Activated CD4-positive, alpha-beta T cell treated with anti-CD3 and anti-CD28 coated beads, Interleukin-2, amount 10 ng/mL, durations not matched to agents 7 days and 5 days (primary cell): Measurements from ENCODE around the gene PLXNA3. TPM values are rescaled to one million over a fixed set of nuclear protein-coding genes. Genes with fewer than 3 reads are reported as not detected.
A peak's percentile ranks its signal among the peaks of the same experiment; 100 is the strongest.

ENCODE experiments used
- CTCF ChIA-PET: fragments of 350-600 bp; sonication (Branson Sonifier 250); formaldehyde crosslinking; loops from one replicate; lab custom pipeline; 2021; ENCODE audit warnings: antibody characterized with exemption; lab: Charles Lee
- POLR2A ChIA-PET: fragments of 350-600 bp; sonication (Branson Sonifier 250); formaldehyde crosslinking; loops from one replicate; lab custom pipeline; 2021; ENCODE audit warnings: antibody characterized with exemption; lab: Charles Lee
- DNase-seq: peaks from one replicate; pipeline ENCODE4 v3.0.0-alpha.2; 2020
- H3K27ac Mint-ChIP-seq: one replicate; pipeline ENCODE4 v1.8.0; 2021; ENCODE audit warnings: mild to moderate bottlenecking, moderate library complexity, mixed read lengths
- H3K27me3 Mint-ChIP-seq: one replicate; pipeline ENCODE4 v1.8.0; 2021; ENCODE audit warnings: mixed read lengths
- H3K36me3 Mint-ChIP-seq: one replicate; pipeline ENCODE4 v1.8.0; 2021; ENCODE audit warnings: low read depth, mixed read lengths
- H3K4me1 Mint-ChIP-seq: one replicate; pipeline ENCODE4 v1.8.0; 2021; ENCODE audit warnings: mixed read lengths
- H3K4me3 Mint-ChIP-seq: one replicate; pipeline ENCODE4 v1.8.0; 2021; ENCODE audit warnings: mild to moderate bottlenecking, moderate library complexity, mixed read lengths
- H3K9me3 Mint-ChIP-seq: one replicate; pipeline ENCODE4 v1.8.0; 2021; ENCODE audit warnings: mixed read lengths
- total RNA-seq, 2 experiments: library from RNA; stranded (reverse); gene quantifications; one replicate each; pipeline ENCODE4 v1.2.3, GENCODE V29; 2021

Gene PLXNA3
- total RNA-seq, 2 experiments from 2014 or later = 26.2 to 28.3 TPM

GRCh38 chrX:154466907-154467306 lies 8.8 kb downstream of the PLXNA3 start:
- Mint-ChIP-seq H3K9me3 (no peaks in the 10 kb centered on the region), H3K4me3 (no peak overlapping the region), H3K27me3 (no peaks in the 10 kb centered on the region), H3K27ac (no peak overlapping the region), H3K4me1 (no peaks in the 10 kb centered on the region), H3K36me3 (no peaks in the 10 kb centered on the region)
- DNase-seq = no peak
- POLR2A ChIA-PET = no interaction called here
- CTCF ChIA-PET = interaction anchor here (0.6 kb wide), 1 partner anchor 26 kb away, joined by 3 read pairs; no protein-coding TSS in a partner anchor

- POLR2A ChIA-PET = no interaction called here
- no peak for DNase-seq
- no peaks in the 10 kb centered on the region for H3K36me3 Mint-ChIP-seq
- no peaks in the 10 kb centered on the region for H3K27me3 Mint-ChIP-seq
- H3K4me3 Mint-ChIP-seq = no peak overlapping the region
- no peaks in the 10 kb centered on the region for H3K9me3 Mint-ChIP-seq
- no peak overlapping the region for H3K27ac Mint-ChIP-seq
- CTCF ChIA-PET = no interaction called here
- no peaks in the 10 kb centered on the region for H3K4me1 Mint-ChIP-seq
Observed at GRCh38 chrX:154467556-154467955, 9.5 kb downstream of the PLXNA3 start.

- CTCF ChIA-PET = interaction anchor here (0.6 kb wide), 1 partner anchor 574 kb away, joined by 3 read pairs; no protein-coding TSS in a partner anchor
- no peaks in the 10 kb centered on the region for H3K36me3 Mint-ChIP-seq
- POLR2A ChIA-PET = no interaction called here
- H3K27me3 Mint-ChIP-seq = no peaks in the 10 kb centered on the region
- H3K9me3 Mint-ChIP-seq = no peaks in the 10 kb centered on the region
- DNase-seq = no peak
- no peaks in the 10 kb centered on the region for H3K4me1 Mint-ChIP-seq
- H3K4me3 Mint-ChIP-seq = no peak overlapping the region
- no peak overlapping the region for H3K27ac Mint-ChIP-seq
Observed at GRCh38 chrX:154468217-154468616, 10.1 kb downstream of the PLXNA3 start.

- POLR2A ChIA-PET = no interaction called here
- no peaks in the 10 kb centered on the region for H3K36me3 Mint-ChIP-seq
- no peak for DNase-seq
- no peak overlapping the region for H3K27ac Mint-ChIP-seq
- H3K9me3 Mint-ChIP-seq = no peaks in the 10 kb centered on the region
- CTCF ChIA-PET = interaction anchor here (0.6 kb wide), 1 partner anchor 42 kb away, joined by 3 read pairs; no protein-coding TSS in a partner anchor
- no peak overlapping the region for H3K4me3 Mint-ChIP-seq
- no peaks in the 10 kb centered on the region for H3K27me3 Mint-ChIP-seq
- no peaks in the 10 kb centered on the region for H3K4me1 Mint-ChIP-seq
Observed at GRCh38 chrX:154469114-154469513, 11.0 kb downstream of the PLXNA3 start.

- Mint-ChIP-seq H3K4me3 (no peak overlapping the region), H3K9me3 (no peaks in the 10 kb centered on the region), H3K27ac (no peak overlapping the region), H3K36me3 (no peaks in the 10 kb centered on the region), H3K27me3 (no peaks in the 10 kb centered on the region), H3K4me1 (no peaks in the 10 kb centered on the region)
- ChIA-PET CTCF (no interaction called here), POLR2A (no interaction called here)
- DNase-seq = no peak
Observed at GRCh38 chrX:154469880-154470279, 11.8 kb downstream of the PLXNA3 start.

- Mint-ChIP-seq H3K4me1 (peaks cover 2% of the 10 kb centered on the region), H3K27ac (no peak overlapping the region), H3K27me3 (no peaks in the 10 kb centered on the region), H3K36me3 (peaks cover under 1% of the 10 kb centered on the region), H3K9me3 (no peaks in the 10 kb centered on the region), H3K4me3 (no peak overlapping the region)
- no peak for DNase-seq
- ChIA-PET CTCF (no interaction called here), POLR2A (no interaction called here)
Observed at GRCh38 chrX:154470434-154470833, 12.4 kb downstream of the PLXNA3 start.

- peaks cover 5% of the 10 kb centered on the region for H3K4me1 Mint-ChIP-seq
- DNase-seq = no peak
- no peak overlapping the region for H3K27ac Mint-ChIP-seq
- peaks cover 2% of the 10 kb centered on the region for H3K36me3 Mint-ChIP-seq
- H3K9me3 Mint-ChIP-seq = no peaks in the 10 kb centered on the region
- H3K4me3 Mint-ChIP-seq = no peak overlapping the region
- H3K27me3 Mint-ChIP-seq = no peaks in the 10 kb centered on the region
- ChIA-PET CTCF (interaction anchor here (1.2 kb wide), 1 partner anchor 56 kb away, joined by 3 read pairs; no protein-coding TSS in a partner anchor), POLR2A (no interaction called here)
Observed at GRCh38 chrX:154470914-154471568, 13.0 kb downstream of the PLXNA3 start.

GRCh38 chrX:154471839-154472684 lies 14.0 kb downstream of the PLXNA3 start:
- Mint-ChIP-seq H3K4me3 (no peak overlapping the region), H3K9me3 (no peaks in the 10 kb centered on the region)
- POLR2A ChIA-PET = no interaction called here

GRCh38 chrX:154472685-154473632 lies 14.9 kb downstream of the PLXNA3 start:
- POLR2A ChIA-PET = no interaction called here
- CTCF ChIA-PET = interaction anchor here (1.2 kb wide), 1 partner anchor 23 kb away, joined by 3 read pairs; no protein-coding TSS in a partner anchor
- no peak overlapping the region for H3K4me3 Mint-ChIP-seq
- H3K4me1 Mint-ChIP-seq = peaks cover 20% of the 10 kb centered on the region
- no peaks in the 10 kb centered on the region for H3K27me3 Mint-ChIP-seq
- DNase-seq = no peak
- no peak overlapping the region for H3K27ac Mint-ChIP-seq
- H3K9me3 Mint-ChIP-seq = no peaks in the 10 kb centered on the region
- peaks cover 2% of the 10 kb centered on the region for H3K36me3 Mint-ChIP-seq

More at GRCh38 chrX:154471839-154472684, 14.0 kb downstream of the PLXNA3 start:
- Mint-ChIP-seq H3K27ac (no peak overlapping the region), H3K4me1 (peaks cover 12% of the 10 kb centered on the region), H3K36me3 (peaks cover 2% of the 10 kb centered on the region), H3K27me3 (no peaks in the 10 kb centered on the region)
- DNase-seq = no peak
- CTCF ChIA-PET = interaction anchor here (1.2 kb wide), 2 partner anchors 22 to 55 kb away, joined by 3 read pairs; no protein-coding TSS in a partner anchor

GRCh38 chrX:154473683-154474082 lies 15.6 kb downstream of the PLXNA3 start:
- peaks cover 2% of the 10 kb centered on the region for H3K36me3 Mint-ChIP-seq
- DNase-seq = no peak
- CTCF ChIA-PET = interaction anchor here (0.6 kb wide), 3 partner anchors 43 to 79 kb away, joined by 3 to 8 read pairs (median 3); no protein-coding TSS in a partner anchor
- no peak overlapping the region for H3K27ac Mint-ChIP-seq
- H3K4me1 Mint-ChIP-seq = peaks cover 20% of the 10 kb centered on the region
- H3K9me3 Mint-ChIP-seq = no peaks in the 10 kb centered on the region
- H3K27me3 Mint-ChIP-seq = no peaks in the 10 kb centered on the region
- POLR2A ChIA-PET = no interaction called here
- H3K4me3 Mint-ChIP-seq = no peak overlapping the region

GRCh38 chrX:154476821-154477220 lies 18.7 kb downstream of the PLXNA3 start:
- H3K27ac Mint-ChIP-seq = peak overlapping the region; percentile 9
- H3K9me3 Mint-ChIP-seq = no peaks in the 10 kb centered on the region
- no peaks in the 10 kb centered on the region for H3K27me3 Mint-ChIP-seq
- ChIA-PET POLR2A (no interaction called here), CTCF (interaction anchor here (0.6 to 1.5 kb wide), 3 partner anchors 12 to 75 kb away, joined by 3 to 6 read pairs (median 4); no protein-coding TSS in a partner anchor)
- no peak overlapping the region for H3K4me3 Mint-ChIP-seq
- H3K36me3 Mint-ChIP-seq = peaks cover 2% of the 10 kb centered on the region
- no peak for DNase-seq
- peaks cover 25% of the 10 kb centered on the region for H3K4me1 Mint-ChIP-seq

GRCh38 chrX:154477891-154478477 lies 19.9 kb downstream of the PLXNA3 start:
- peaks cover 25% of the 10 kb centered on the region for H3K4me1 Mint-ChIP-seq
- peak overlapping the region; percentile 86 for H3K27ac Mint-ChIP-seq
- ChIA-PET POLR2A (no interaction called here), CTCF (interaction anchor here (1.5 kb wide), 1 partner anchor 11 kb away, joined by 3 read pairs; no protein-coding TSS in a partner anchor)
- peak overlapping the region; percentile 81 for H3K4me3 Mint-ChIP-seq
- peaks cover 2% of the 10 kb centered on the region for H3K36me3 Mint-ChIP-seq
- H3K27me3 Mint-ChIP-seq = no peaks in the 10 kb centered on the region
- no peak for DNase-seq
- H3K9me3 Mint-ChIP-seq = no peaks in the 10 kb centered on the region
